ENCODE data around the gene CCDC38.
A peak's percentile ranks its signal among the peaks of the same experiment; 100 is the strongest.

Gene CCDC38

GRCh38 chr12:95874452-95874851 lies 68.0 kb downstream of the CCDC38 start:
- no peak for DNase-seq
- Histone ChIP-seq H3K27me3 (no peaks in the 10 kb centered on the region), H3K36me3 (peaks cover 0 to 7% (median 4%) of the 10 kb centered on the region in 3 donors), H3K27ac (no peak overlapping the region), H3K9me3 (no peaks in the 10 kb centered on the region), H3K4me3 (no peak overlapping the region), H3K4me1 (no peaks in the 10 kb centered on the region)
- intact Hi-C loops (cut with DNase I; ENCODE audit: low total_unique reads) = no loop called here
- no peak for TF ChIP-seq CTCF (IDR thresholded peaks at IDR 0.05)

GRCh38 chr12:95870897-95871296 lies 71.5 kb downstream of the CCDC38 start:
- Histone ChIP-seq H3K9me3 (no peaks in the 10 kb centered on the region), H3K36me3 (peaks cover 15% of the 10 kb centered on the region in 3 donors), H3K27me3 (no peaks in the 10 kb centered on the region), H3K4me1 (no peaks in the 10 kb centered on the region), H3K27ac (no peak overlapping the region), H3K4me3 (no peak overlapping the region)
- TF ChIP-seq CTCF (IDR thresholded peaks at IDR 0.05) = no peak
- no peak for DNase-seq
- intact Hi-C loops (cut with DNase I; ENCODE audit: low total_unique reads) = no loop called here

GRCh38 chr12:95863337-95863736 lies 79.1 kb downstream of the CCDC38 start:
- Histone ChIP-seq H3K27ac (no peak overlapping the region), H3K9me3 (no peaks in the 10 kb centered on the region), H3K4me3 (no peak overlapping the region), H3K27me3 (no peaks in the 10 kb centered on the region), H3K4me1 (peaks cover 0 to 17% (median 13%) of the 10 kb centered on the region in 4 donors), H3K36me3 (peaks cover 36 to 44% (median 37%) of the 10 kb centered on the region in 3 donors)
- DNase-seq = no peak
- intact Hi-C loops (cut with DNase I; ENCODE audit: low total_unique reads) = no loop called here
- no peak for TF ChIP-seq CTCF (IDR thresholded peaks at IDR 0.05)

- Histone ChIP-seq H3K4me1 (peaks cover 0 to 21% (median 17%) of the 10 kb centered on the region in 4 donors), H3K27ac (no peak overlapping the region), H3K36me3 (peaks cover 28 to 34% (median 33%) of the 10 kb centered on the region in 3 donors), H3K4me3 (no peak overlapping the region), H3K9me3 (no peaks in the 10 kb centered on the region), H3K27me3 (no peaks in the 10 kb centered on the region)
- DNase-seq = no peak
- no peak for TF ChIP-seq CTCF (IDR thresholded peaks at IDR 0.05)
- intact Hi-C loops (cut with DNase I; ENCODE audit: low total_unique reads) = no loop called here
Observed at GRCh38 chr12:95862038-95862437, 80.4 kb downstream of the CCDC38 start.

GRCh38 chr12:95859947-95860850 lies 82.2 kb downstream of the CCDC38 start:
- intact Hi-C loops (cut with DNase I; ENCODE audit: low total_unique reads) = loop anchor here (10.0 kb wide), 1 partner anchor 85 kb away; the partner anchor contains the start of genes AMDHD1 and CCDC38
- no peaks in the 10 kb centered on the region for H3K9me3 ChIP-seq
- H3K27me3 ChIP-seq = no peaks in the 10 kb centered on the region
- no peak overlapping the region for H3K27ac ChIP-seq
- H3K4me3 ChIP-seq = peak overlapping the region; percentile 65 to 80
- H3K4me1 ChIP-seq = peaks cover 0 to 21% (median 17%) of the 10 kb centered on the region in 4 donors
- H3K36me3 ChIP-seq = peaks cover 19 to 33% (median 23%) of the 10 kb centered on the region in 3 donors
- no peak for TF ChIP-seq CTCF (IDR thresholded peaks at IDR 0.05)
- DNase-seq = no peak
